ENCODE results near the gene DUSP8.
"Not testable (repeated sequence)": the region's sequence is repeated elsewhere in the genome, so short reads cannot be mapped to it uniquely, and the experiment has no call there.

Gene DUSP8

DNA sequence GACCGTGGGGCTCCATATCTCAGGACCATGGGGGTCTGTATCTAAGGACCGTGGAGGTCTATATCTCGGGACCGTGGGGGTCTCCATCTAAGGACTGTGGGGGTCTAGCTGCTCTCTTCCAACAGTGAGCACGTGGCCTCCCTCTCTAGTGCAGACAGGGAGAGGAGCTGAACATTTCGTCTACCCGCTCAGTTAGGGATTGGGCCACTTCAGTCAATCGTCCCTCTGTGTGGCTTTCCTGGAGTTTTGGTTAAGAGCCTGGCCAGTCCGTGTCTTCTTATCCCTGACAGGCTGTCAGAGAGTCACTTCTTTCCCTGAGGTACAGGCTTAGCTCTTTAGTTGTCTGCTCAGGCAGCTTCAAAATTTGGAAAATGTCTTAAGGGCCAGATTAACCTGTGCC is 9.9 kb upstream of the DUSP8 start:
- Histone ChIP-seq H3K79me2 (ENCODE audit: insufficient read depth, low read length) (no peaks in the 10 kb centered on the region), H3K27me3 (ENCODE audit: insufficient read depth, low read length) (no peaks in the 10 kb centered on the region; the same call in 1 of the 2 replicates), H3K9ac (ENCODE audit: low read length) (no peak overlapping the region), H3K4me2 (ENCODE audit: low read length) (no peak overlapping the region), H3K4me3 (ENCODE audit: low read depth, low read length, poor library complexity, severe bottlenecking) (no peak overlapping the region), H3K9me2 (ENCODE audit: low read depth, low read length) (no peaks in the 10 kb centered on the region), H3K4me1 (ENCODE audit: insufficient read depth, low read length, severe bottlenecking) (no peaks in the 10 kb centered on the region), H3K36me3 (ENCODE audit: insufficient read depth, low read length) (no peaks in the 10 kb centered on the region), H2AFZ (ENCODE audit: low read length) (no peak overlapping the region), H4K20me1 (ENCODE audit: insufficient read depth, low read length) (no peaks in the 10 kb centered on the region), H3K27ac (ENCODE audit: low read depth, low read length, poor library complexity, severe bottlenecking) (no peak overlapping the region), H3F3A (ENCODE audit: insufficient read depth, low read length) (no peaks in the 10 kb centered on the region), H3K9me3 (ENCODE audit: low read length) (no peaks in the 10 kb centered on the region)
- TF ChIP-seq, protein P1, sequence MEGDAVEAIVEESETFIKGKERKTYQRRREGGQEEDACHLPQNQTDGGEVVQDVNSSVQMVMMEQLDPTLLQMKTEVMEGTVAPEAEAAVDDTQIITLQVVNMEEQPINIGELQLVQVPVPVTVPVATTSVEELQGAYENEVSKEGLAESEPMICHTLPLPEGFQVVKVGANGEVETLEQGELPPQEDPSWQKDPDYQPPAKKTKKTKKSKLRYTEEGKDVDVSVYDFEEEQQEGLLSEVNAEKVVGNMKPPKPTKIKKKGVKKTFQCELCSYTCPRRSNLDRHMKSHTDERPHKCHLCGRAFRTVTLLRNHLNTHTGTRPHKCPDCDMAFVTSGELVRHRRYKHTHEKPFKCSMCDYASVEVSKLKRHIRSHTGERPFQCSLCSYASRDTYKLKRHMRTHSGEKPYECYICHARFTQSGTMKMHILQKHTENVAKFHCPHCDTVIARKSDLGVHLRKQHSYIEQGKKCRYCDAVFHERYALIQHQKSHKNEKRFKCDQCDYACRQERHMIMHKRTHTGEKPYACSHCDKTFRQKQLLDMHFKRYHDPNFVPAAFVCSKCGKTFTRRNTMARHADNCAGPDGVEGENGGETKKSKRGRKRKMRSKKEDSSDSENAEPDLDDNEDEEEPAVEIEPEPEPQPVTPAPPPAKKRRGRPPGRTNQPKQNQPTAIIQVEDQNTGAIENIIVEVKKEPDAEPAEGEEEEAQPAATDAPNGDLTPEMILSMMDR (IDR thresholded peaks at IDR 0.05; ENCODE audit: low read length): no peak
- no peak for TF ChIP-seq EZH2 (IDR thresholded peaks at IDR 0.05; ENCODE audit: borderline replicate concordance, low read length)

DNA sequence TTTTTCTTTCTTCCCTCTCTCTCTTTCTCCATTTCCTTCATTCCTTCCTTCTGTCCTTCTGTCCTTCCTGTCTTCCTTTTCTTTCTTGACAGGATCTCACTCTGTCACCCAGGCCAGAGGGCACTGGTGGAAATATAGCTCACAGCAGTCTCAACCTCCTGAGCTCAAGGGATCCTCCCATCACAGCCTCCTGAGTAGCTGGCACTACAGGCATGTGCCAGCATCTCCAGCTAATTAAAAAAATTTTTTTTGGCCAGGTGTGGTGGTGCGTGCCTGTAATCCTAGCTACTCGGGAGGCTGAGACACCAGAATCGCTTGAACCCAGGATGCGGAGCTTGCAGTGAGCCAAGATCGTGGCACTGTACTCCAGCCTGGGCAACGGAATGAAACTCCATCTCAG is 4.8 kb upstream of the DUSP8 start:
- no peaks in the 10 kb centered on the region; the same call in 1 of the 2 replicates for H3K27me3 ChIP-seq (ENCODE audit: insufficient read depth, low read length)
- H3K9me2 ChIP-seq (ENCODE audit: low read depth, low read length): no peaks in the 10 kb centered on the region
- H4K20me1 ChIP-seq (ENCODE audit: insufficient read depth, low read length): no peaks in the 10 kb centered on the region
- H3F3A ChIP-seq (ENCODE audit: insufficient read depth, low read length): no peaks in the 10 kb centered on the region
- no peaks in the 10 kb centered on the region for H3K9me3 ChIP-seq (ENCODE audit: low read length)
- H3K27ac ChIP-seq (ENCODE audit: low read depth, low read length, poor library complexity, severe bottlenecking): no peak overlapping the region
- H3K79me2 ChIP-seq (ENCODE audit: insufficient read depth, low read length): no peaks in the 10 kb centered on the region
- no peak overlapping the region for H2AFZ ChIP-seq (ENCODE audit: low read length)
- H3K4me1 ChIP-seq (ENCODE audit: insufficient read depth, low read length, severe bottlenecking): peaks cover 8% of the 10 kb centered on the region
- H3K36me3 ChIP-seq (ENCODE audit: insufficient read depth, low read length): no peaks in the 10 kb centered on the region
- H3K4me3 ChIP-seq (ENCODE audit: low read depth, low read length, poor library complexity, severe bottlenecking): no peak overlapping the region
- H3K4me2 ChIP-seq (ENCODE audit: low read length): no peak overlapping the region
- no peak overlapping the region for H3K9ac ChIP-seq (ENCODE audit: low read length)
- TF ChIP-seq, protein P1 (IDR thresholded peaks at IDR 0.05; ENCODE audit: low read length): no peak

DNA sequence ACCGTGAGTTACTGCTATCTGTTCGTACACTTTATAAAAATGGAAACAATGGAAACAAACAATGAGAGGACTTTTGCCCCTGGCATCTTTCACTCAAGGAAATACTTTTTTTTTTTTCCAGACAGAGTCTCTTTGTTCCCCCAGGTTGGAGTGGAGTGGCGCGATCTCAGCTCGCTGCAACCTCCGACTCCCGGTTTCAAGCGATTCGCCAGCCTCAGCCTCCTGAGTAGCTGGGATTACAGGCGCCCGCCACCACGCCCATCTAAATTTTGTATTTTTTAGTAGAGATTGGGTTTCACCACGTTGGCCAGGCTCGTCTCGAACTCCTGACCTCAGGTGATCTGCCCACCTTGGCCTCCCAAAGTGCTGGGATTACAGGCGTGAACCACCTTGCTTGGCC is 3.7 kb upstream of the DUSP8 start:
- not testable (repeated sequence) for H3K79me2 ChIP-seq (ENCODE audit: insufficient read depth, low read length); H3K36me3 ChIP-seq (ENCODE audit: insufficient read depth, low read length); H2AFZ ChIP-seq (ENCODE audit: low read length); H3K4me3 ChIP-seq (ENCODE audit: low read depth, low read length, poor library complexity, severe bottlenecking); H4K20me1 ChIP-seq (ENCODE audit: insufficient read depth, low read length); H3K27me3 ChIP-seq (ENCODE audit: insufficient read depth, low read length); H3K9me3 ChIP-seq (ENCODE audit: low read length); H3K4me1 ChIP-seq (ENCODE audit: insufficient read depth, low read length, severe bottlenecking); H3F3A ChIP-seq (ENCODE audit: insufficient read depth, low read length); H3K9ac ChIP-seq (ENCODE audit: low read length); H3K9me2 ChIP-seq (ENCODE audit: low read depth, low read length); H3K27ac ChIP-seq (ENCODE audit: low read depth, low read length, poor library complexity, severe bottlenecking); H3K4me2 ChIP-seq (ENCODE audit: low read length)

DNA sequence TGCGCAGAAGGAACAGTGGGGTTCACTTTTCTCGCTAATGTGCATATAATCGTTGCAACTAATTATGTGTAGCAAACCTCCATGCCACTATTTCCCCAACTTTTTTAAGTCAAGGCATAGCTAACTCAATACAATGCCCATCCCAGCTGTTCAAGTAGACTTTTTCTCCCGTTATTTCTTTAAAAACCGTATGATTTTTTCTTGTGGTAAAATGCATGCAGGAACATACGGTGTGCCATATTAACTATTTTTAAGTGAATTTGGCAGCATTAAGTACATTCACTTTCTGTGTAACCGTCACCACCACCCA is 2.8 kb upstream of the DUSP8 start:
- no peaks in the 10 kb centered on the region for H3K9me3 ChIP-seq (ENCODE audit: low read length)
- peaks cover 8% of the 10 kb centered on the region for H3K4me1 ChIP-seq (ENCODE audit: insufficient read depth, low read length, severe bottlenecking)
- H3K27me3 ChIP-seq (ENCODE audit: insufficient read depth, low read length): no peaks in the 10 kb centered on the region; the same call in 1 of the 2 replicates
- H3K36me3 ChIP-seq (ENCODE audit: insufficient read depth, low read length): no peaks in the 10 kb centered on the region
- H3K27ac ChIP-seq (ENCODE audit: low read depth, low read length, poor library complexity, severe bottlenecking): no peak overlapping the region
- no peaks in the 10 kb centered on the region for H3F3A ChIP-seq (ENCODE audit: insufficient read depth, low read length)
- H3K79me2 ChIP-seq (ENCODE audit: insufficient read depth, low read length): no peaks in the 10 kb centered on the region
- TF ChIP-seq EZH2 (IDR thresholded peaks at IDR 0.05; ENCODE audit: borderline replicate concordance, low read length): no peak
- TF ChIP-seq, protein P1 (IDR thresholded peaks at IDR 0.05; ENCODE audit: low read length): no peak
- no peak overlapping the region for H3K9ac ChIP-seq (ENCODE audit: low read length)
- H3K4me3 ChIP-seq (ENCODE audit: low read depth, low read length, poor library complexity, severe bottlenecking): no peak overlapping the region
- no peak overlapping the region for H3K4me2 ChIP-seq (ENCODE audit: low read length)
- H2AFZ ChIP-seq (ENCODE audit: low read length): no peak overlapping the region
- H3K9me2 ChIP-seq (ENCODE audit: low read depth, low read length): no peaks in the 10 kb centered on the region
- no peaks in the 10 kb centered on the region for H4K20me1 ChIP-seq (ENCODE audit: insufficient read depth, low read length)

Measured in OCI-LY1 (cell line).